Measurements from ENCODE around the gene LRRIQ1.
"Not testable (repeated sequence)": the region's sequence is repeated elsewhere in the genome, so short reads cannot be mapped to it uniquely, and the experiment has no call there.

Gene LRRIQ1

GRCh38 chr12:85036234-85036707, at the start of gene LRRIQ1, which contains the start of gene TSPAN19:
Gene LRRIQ1, plus strand, starts transcription at chr12:85036351. Its CDS starts 1,826 bp downstream, at chr12:85038177.
Gene TSPAN19, minus strand, starts transcription at chr12:85036277. Its CDS starts 6,331 bp downstream, at chr12:85029946.
- no peak for DNase-seq (ENCODE audit: low read depth in 2 of 3, low spot score in 2 of 3)

- no peak for DNase-seq (ENCODE audit: low read depth in 2 of 3, low spot score in 2 of 3)
Measured at GRCh38 chr12:84986586-84986985, 49.6 kb upstream of the LRRIQ1 start.

- no peak for DNase-seq (ENCODE audit: low read depth in 2 of 3, low spot score in 2 of 3)
Measured at GRCh38 chr12:84994426-84994825, 41.7 kb upstream of the LRRIQ1 start.

- DNase-seq (ENCODE audit: low read depth in 2 of 3, low spot score in 2 of 3): no peak
Measured at GRCh38 chr12:84995641-84996040, 40.5 kb upstream of the LRRIQ1 start.

GRCh38 chr12:84996759-84997158, 39.4 kb upstream of the LRRIQ1 start:
- no peak for DNase-seq (ENCODE audit: low read depth in 2 of 3, low spot score in 2 of 3)

GRCh38 chr12:84998341-84998740, 37.8 kb upstream of the LRRIQ1 start:
- no peak for DNase-seq (ENCODE audit: low read depth in 2 of 3, low spot score in 2 of 3)

- no peak for DNase-seq (ENCODE audit: low read depth in 2 of 3, low spot score in 2 of 3)
Measured at GRCh38 chr12:85000729-85001128, 35.4 kb upstream of the LRRIQ1 start.

GRCh38 chr12:85002778-85003296, 33.3 kb upstream of the LRRIQ1 start:
- no peak for DNase-seq (ENCODE audit: low read depth in 2 of 3, low spot score in 2 of 3)

- no peak for DNase-seq (ENCODE audit: low read depth in 2 of 3, low spot score in 2 of 3)
Measured at GRCh38 chr12:85004204-85004603, 31.9 kb upstream of the LRRIQ1 start.

GRCh38 chr12:85005047-85005446, 31.1 kb upstream of the LRRIQ1 start:
- not testable (repeated sequence) for DNase-seq (ENCODE audit: low read depth in 2 of 3, low spot score in 2 of 3)

- no peak for DNase-seq (ENCODE audit: low read depth in 2 of 3, low spot score in 2 of 3)
Measured at GRCh38 chr12:85005615-85006014, 30.5 kb upstream of the LRRIQ1 start.

- no peak for DNase-seq (ENCODE audit: low read depth in 2 of 3, low spot score in 2 of 3)
Measured at GRCh38 chr12:85006206-85006605, 29.9 kb upstream of the LRRIQ1 start.

- DNase-seq (ENCODE audit: low read depth in 2 of 3, low spot score in 2 of 3): no peak
Measured at GRCh38 chr12:85007836-85008235, 28.3 kb upstream of the LRRIQ1 start.

- DNase-seq (ENCODE audit: low read depth in 2 of 3, low spot score in 2 of 3): no peak
Measured at GRCh38 chr12:85016413-85016812, 19.7 kb upstream of the LRRIQ1 start.

- no peak for DNase-seq (ENCODE audit: low read depth in 2 of 3, low spot score in 2 of 3)
Measured at GRCh38 chr12:85017133-85017532, 19.0 kb upstream of the LRRIQ1 start.

GRCh38 chr12:85017618-85018017, 18.5 kb upstream of the LRRIQ1 start:
- DNase-seq (ENCODE audit: low read depth in 2 of 3, low spot score in 2 of 3): no peak

- DNase-seq (ENCODE audit: low read depth in 2 of 3, low spot score in 2 of 3): no peak
Measured at GRCh38 chr12:85018098-85018497, 18.1 kb upstream of the LRRIQ1 start.

- DNase-seq (ENCODE audit: low read depth in 2 of 3, low spot score in 2 of 3): no peak
Measured at GRCh38 chr12:85029456-85029855, 6.7 kb upstream of the LRRIQ1 start.

- no peak for DNase-seq (ENCODE audit: low read depth in 2 of 3, low spot score in 2 of 3)
Measured at GRCh38 chr12:85036733-85037132, 582 bp downstream of the LRRIQ1 start.

- no peak for DNase-seq (ENCODE audit: low read depth in 2 of 3, low spot score in 2 of 3)
Measured at GRCh38 chr12:85041395-85041794, 5.2 kb downstream of the LRRIQ1 start.

GRCh38 chr12:85043829-85044228, 7.7 kb downstream of the LRRIQ1 start:
- no peak for DNase-seq (ENCODE audit: low read depth in 2 of 3, low spot score in 2 of 3)

GRCh38 chr12:85057370-85057963, 21.3 kb downstream of the LRRIQ1 start:
- no peak for DNase-seq (ENCODE audit: low read depth in 2 of 3, low spot score in 2 of 3)

- DNase-seq (ENCODE audit: low read depth in 2 of 3, low spot score in 2 of 3): no peak
Measured at GRCh38 chr12:85058339-85058738, 22.2 kb downstream of the LRRIQ1 start.

All from activated CD8-positive, alpha-beta memory T cell treated with anti-CD3 and anti-CD28 coated beads for 48 hours (primary cell).